Effector memory CD8-positive, alpha-beta T cell (primary cell): ENCODE data around the gene ATG7.

Experiments used
- ATAC-seq: fragments of 150-1000 bp; cut with Tn5 transposase; replicated peaks from 2 replicates; pipeline ENCODE4 v1.10.0; 2021; ENCODE audit warnings: mild to moderate bottlenecking, moderate library complexity
- DNase-seq, 3 experiments: peaks; one replicate each; pipeline ENCODE4 v3.0.0; 2021
- H3K27ac Mint-ChIP-seq, 2 donors: one replicate each; pipeline ENCODE4 v1.8.0; 2022; ENCODE audit warnings: mild to moderate bottlenecking in 2 of 2, mixed read lengths in 2 of 2, moderate library complexity in 2 of 2
- H3K27me3 Mint-ChIP-seq, 2 donors: one replicate each; pipeline ENCODE4 v1.8.0; 2022; ENCODE audit warnings: mixed read lengths in 2 of 2
- H3K36me3 Mint-ChIP-seq: one replicate; pipeline ENCODE4 v1.8.0; 2022; ENCODE audit warnings: mild to moderate bottlenecking, moderate library complexity, mixed read lengths; ENCODE audit not compliant: insufficient read depth
- H3K4me1 Mint-ChIP-seq, 2 donors: one replicate each; pipeline ENCODE4 v1.8.0; 2022; ENCODE audit warnings: low read depth in 2 of 2, mixed read lengths in 2 of 2
- H3K4me3 Mint-ChIP-seq, 2 donors: one replicate each; pipeline ENCODE4 v1.8.0; 2022; ENCODE audit warnings: mild to moderate bottlenecking in 2 of 2, mixed read lengths in 2 of 2, moderate library complexity in 2 of 2
- H3K9me3 Mint-ChIP-seq, 2 donors: one replicate each; pipeline ENCODE4 v1.8.0; 2022; ENCODE audit warnings: mixed read lengths in 2 of 2

Gene ATG7

DNA sequence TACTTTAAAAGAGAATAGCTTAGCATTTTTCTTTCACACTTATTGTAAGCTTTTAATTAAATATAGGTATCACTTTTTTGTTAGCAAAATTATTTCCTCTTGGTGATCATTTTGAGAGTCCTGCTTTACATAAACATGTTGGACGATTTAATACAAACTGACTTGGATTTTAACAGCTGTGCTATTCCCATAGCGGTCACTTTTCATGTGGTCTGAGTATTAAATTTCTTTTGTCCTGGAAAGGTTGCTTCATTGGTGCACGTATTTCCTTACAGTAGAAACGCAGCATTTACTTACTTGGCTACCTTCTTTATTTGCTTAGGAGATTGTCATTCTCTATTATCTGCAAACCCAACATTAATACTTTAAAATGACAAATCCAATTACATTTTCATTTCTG, 109.4 kb downstream of the ATG7 start:
- no peaks in the 10 kb centered on the region for H3K27me3 Mint-ChIP-seq
- H3K36me3 Mint-ChIP-seq: peaks cover 9% of the 10 kb centered on the region
- no peaks in the 10 kb centered on the region for H3K4me1 Mint-ChIP-seq
- no peak for ATAC-seq
- no peak overlapping the region for H3K4me3 Mint-ChIP-seq
- no peaks in the 10 kb centered on the region for H3K9me3 Mint-ChIP-seq
- DNase-seq: no peak
- no peak overlapping the region for H3K27ac Mint-ChIP-seq

DNA sequence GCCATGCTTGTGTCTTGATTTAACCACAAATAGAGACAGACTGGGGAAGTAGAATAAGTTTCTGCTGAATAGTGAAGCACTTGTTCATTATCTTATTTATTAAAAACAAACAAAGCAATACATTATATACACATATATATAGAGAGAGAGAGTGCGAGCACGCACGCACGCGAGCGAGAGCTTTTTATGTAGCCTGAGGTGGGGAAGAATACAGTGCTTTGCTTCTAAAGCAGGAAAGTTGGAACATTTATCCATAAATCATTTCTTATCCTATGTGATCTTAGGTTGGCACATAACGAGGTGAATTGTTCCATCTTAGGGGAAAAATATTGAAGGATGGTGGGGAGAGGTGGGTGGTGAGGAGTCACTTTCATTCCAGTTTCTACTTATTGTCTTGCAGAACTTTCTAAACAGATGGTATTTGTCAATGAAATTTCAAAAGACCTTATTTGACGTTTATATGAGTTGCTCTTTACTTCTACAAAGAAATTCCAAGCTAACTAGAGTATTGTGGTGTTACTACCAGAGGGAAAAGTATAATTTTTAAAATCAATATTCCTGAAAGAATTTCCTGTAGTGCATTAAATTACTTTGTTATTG, 110.0 kb downstream of the ATG7 start:
- Mint-ChIP-seq H3K36me3 (peaks cover 9% of the 10 kb centered on the region), H3K27ac (no peak overlapping the region), H3K4me3 (no peak overlapping the region), H3K27me3 (no peaks in the 10 kb centered on the region), H3K9me3 (no peaks in the 10 kb centered on the region), H3K4me1 (no peaks in the 10 kb centered on the region)
- ATAC-seq (no peak), DNase-seq (no peak)

DNA sequence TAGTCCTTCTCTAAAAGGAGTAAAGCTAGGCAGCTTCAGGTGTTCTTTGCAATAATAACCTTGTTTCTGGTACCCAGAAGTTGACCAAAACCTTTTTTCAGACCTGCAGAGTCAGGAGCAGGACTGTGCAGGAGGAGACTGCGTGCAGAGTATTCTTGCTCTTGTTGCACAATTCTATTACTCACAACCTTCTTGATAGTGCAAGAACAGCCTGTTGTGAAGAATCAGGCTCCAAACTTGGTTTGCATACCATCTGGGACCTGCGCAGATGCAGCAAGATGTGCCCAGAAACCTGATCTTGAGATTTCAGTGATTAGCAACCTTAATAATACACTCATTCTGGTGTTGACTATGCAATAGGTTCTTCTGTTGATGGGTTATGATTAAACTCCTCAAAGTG, 111.9 kb downstream of the ATG7 start:
- no peak for DNase-seq
- Mint-ChIP-seq H3K27ac (no peak overlapping the region), H3K4me3 (no peak overlapping the region), H3K9me3 (no peaks in the 10 kb centered on the region), H3K4me1 (no peaks in the 10 kb centered on the region), H3K36me3 (peaks cover 10% of the 10 kb centered on the region), H3K27me3 (no peaks in the 10 kb centered on the region)
- no peak for ATAC-seq

DNA sequence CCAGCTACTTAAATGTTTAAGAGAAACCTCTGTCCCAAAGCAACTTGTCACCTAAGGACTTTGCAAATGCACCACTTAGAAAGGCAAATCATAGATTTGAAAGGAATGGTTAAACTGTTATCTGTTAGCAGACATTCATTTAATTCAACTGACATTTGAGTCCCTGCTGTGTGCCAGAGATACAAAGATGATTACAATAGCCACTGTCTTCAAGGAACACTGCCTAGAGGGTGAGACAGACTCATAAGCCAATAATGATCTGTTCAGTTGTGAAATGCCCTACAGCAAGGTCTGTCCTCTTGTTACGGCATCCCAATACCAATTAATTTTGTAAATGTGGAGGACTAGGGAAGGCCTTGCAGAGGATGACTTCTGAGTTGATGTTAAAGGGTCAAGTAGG, 113.1 kb downstream of the ATG7 start:
- no peak for DNase-seq
- Mint-ChIP-seq H3K9me3 (no peaks in the 10 kb centered on the region), H3K36me3 (peaks cover 10% of the 10 kb centered on the region), H3K4me3 (no peak overlapping the region), H3K4me1 (peaks cover 0 to 2% of the 10 kb centered on the region in 2 donors), H3K27me3 (no peaks in the 10 kb centered on the region), H3K27ac (no peak overlapping the region)
- ATAC-seq: no peak

DNA sequence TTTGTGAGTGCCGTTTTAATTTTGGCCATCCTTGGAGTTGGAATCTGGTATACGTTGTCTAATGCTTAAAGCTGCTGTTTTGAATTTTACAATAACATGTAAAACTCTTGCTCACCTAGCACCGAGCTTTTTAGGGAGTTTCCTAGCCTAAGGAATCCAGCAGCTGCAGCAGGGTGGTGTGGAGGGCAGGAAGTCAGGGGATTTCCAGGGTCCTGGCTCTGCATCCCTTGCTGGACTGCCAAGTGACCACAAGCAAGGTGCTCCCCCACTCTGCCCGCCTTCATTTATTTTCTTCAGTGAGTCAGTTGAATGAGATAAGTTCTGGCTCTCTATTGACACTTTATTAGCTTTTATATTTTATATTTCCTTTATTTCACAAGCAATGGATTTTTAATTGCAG, 113.7 kb downstream of the ATG7 start:
- Mint-ChIP-seq H3K9me3 (no peaks in the 10 kb centered on the region), H3K4me1 (peaks cover 3 to 7% of the 10 kb centered on the region in 2 donors), H3K36me3 (peaks cover 7% of the 10 kb centered on the region), H3K27ac (no peak overlapping the region), H3K27me3 (no peaks in the 10 kb centered on the region), H3K4me3 (no peak overlapping the region)
- ATAC-seq: no peak
- DNase-seq: no peak

DNA sequence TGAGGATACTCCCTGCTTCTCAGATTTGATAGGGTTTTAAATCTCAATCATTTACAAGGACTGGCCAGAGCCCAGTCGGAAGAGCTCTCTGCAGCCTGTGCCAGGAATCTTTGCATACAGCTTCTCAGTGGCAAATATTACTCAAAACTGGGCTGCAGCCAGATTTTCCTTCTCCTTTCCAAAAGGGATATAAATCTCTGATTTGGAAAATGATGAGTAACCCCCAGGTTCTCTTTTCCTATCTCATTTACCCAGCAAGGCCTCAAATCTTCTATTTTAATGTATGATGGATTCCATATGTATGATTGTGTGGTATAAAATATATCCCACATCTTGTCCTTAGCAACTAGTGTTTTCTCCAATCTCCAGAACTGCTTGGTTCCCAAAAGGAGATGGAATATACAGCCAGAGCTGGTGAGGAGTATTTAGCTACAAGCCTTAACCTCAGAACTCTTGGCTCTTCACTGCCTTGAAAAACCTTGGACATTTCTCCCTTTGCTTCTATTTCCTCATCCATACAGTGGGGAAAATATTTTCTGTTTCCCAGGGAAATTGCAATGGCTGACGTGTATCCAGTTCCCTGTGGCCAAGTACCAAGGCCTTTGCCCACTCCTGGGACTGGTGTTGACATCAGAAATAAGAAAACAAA, 114.4 kb downstream of the ATG7 start:
- H3K4me3 Mint-ChIP-seq: no peak overlapping the region
- peaks cover 8 to 14% of the 10 kb centered on the region in 2 donors for H3K4me1 Mint-ChIP-seq
- DNase-seq (no peak), ATAC-seq (no peak)
- peaks cover 7% of the 10 kb centered on the region for H3K36me3 Mint-ChIP-seq
- no peaks in the 10 kb centered on the region for H3K9me3 Mint-ChIP-seq
- no peaks in the 10 kb centered on the region for H3K27me3 Mint-ChIP-seq
- H3K27ac Mint-ChIP-seq: no peak overlapping the region

DNA sequence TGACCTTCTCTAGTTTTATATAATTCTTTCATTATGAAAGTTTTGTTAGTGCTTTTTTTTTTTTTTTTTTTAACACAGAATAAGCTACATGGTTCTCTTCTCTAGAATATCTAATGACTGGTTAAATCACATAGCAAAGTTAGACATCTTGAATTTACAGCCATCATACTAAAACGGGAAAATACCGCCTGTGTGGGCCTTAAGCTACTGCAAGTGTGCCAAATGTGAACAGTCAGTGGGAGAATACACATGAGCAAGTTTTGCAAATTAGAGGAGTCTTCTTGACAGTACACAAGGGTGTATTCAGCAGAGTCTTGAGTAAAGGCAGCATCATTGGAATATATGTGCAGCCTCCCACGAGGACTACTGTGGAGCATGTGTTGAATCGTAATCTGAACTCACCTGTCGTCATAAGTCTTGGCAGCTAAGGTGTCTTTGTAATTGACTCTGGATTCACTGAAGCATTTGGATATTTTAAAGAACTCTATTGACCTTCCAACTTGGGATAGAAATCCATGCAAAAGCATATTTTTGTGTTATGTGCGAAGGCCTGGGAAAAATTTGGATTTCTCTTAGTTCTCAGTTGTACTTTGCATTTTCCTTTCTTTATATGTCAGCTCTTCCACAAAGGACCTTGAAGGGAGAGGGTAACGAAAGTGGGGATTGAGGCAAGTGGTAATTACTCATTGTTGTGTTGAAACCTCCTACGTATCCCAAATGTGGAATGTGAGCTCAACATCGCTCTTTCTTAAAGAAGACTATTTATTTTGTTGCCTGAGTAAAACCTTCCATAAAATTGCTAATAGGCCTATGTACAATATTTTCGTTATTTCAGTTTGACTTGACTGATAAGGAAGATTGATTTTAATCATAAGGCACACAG, 117.4 kb downstream of the ATG7 start:
- H3K36me3 Mint-ChIP-seq: peaks cover 4% of the 10 kb centered on the region
- DNase-seq: no peak

DNA sequence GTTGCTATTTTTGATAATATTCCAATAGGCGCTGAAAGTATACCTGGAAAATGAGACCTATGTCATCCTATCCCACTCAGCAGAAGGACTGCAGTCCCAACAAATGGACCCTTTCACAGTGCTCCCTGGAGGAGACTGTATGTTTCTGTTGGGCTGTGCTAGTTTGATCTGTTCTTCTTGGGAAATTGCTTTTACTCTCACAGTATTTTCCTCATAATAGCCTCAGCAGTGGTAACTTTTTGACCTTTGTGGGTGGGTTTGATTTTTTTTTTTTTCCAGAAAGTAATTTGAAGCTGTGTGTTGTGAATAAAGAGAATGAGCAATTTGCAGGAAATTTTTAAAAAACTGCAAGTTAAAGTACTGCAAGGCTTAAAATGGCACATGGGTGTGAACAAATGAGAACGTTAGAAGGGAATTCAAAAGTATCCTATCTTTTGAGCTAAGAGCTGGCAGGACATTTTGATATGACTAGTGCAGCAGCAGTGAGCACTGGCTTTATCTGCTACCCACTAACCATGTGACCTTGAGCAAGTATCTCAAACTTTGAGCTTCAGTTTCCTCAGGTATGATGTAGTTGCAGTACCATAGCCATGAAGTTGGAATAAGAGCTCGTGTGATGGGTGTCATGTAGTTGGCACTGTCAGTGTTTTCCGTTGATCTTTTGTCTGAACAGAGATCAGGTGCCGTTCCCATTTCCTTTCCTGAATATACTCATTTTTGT, 118.4 kb downstream of the ATG7 start:
- DNase-seq (no peak), ATAC-seq (no peak)
- no peak overlapping the region for H3K4me3 Mint-ChIP-seq
- H3K36me3 Mint-ChIP-seq: peaks cover 4% of the 10 kb centered on the region
- no peaks in the 10 kb centered on the region for H3K9me3 Mint-ChIP-seq
- H3K27me3 Mint-ChIP-seq: no peaks in the 10 kb centered on the region
- peak overlapping the region in 1 of 2 donors; percentile 84 for H3K27ac Mint-ChIP-seq
- peaks cover 12 to 31% of the 10 kb centered on the region in 2 donors for H3K4me1 Mint-ChIP-seq

More for the DNA sequence above, 117.4 kb downstream of the ATG7 start:
- no peaks in the 10 kb centered on the region for H3K9me3 Mint-ChIP-seq
- no peak overlapping the region for H3K27ac Mint-ChIP-seq
- no peak for ATAC-seq
- peaks cover 12 to 31% of the 10 kb centered on the region in 2 donors for H3K4me1 Mint-ChIP-seq
- no peak overlapping the region for H3K4me3 Mint-ChIP-seq
- H3K27me3 Mint-ChIP-seq: no peaks in the 10 kb centered on the region

DNA sequence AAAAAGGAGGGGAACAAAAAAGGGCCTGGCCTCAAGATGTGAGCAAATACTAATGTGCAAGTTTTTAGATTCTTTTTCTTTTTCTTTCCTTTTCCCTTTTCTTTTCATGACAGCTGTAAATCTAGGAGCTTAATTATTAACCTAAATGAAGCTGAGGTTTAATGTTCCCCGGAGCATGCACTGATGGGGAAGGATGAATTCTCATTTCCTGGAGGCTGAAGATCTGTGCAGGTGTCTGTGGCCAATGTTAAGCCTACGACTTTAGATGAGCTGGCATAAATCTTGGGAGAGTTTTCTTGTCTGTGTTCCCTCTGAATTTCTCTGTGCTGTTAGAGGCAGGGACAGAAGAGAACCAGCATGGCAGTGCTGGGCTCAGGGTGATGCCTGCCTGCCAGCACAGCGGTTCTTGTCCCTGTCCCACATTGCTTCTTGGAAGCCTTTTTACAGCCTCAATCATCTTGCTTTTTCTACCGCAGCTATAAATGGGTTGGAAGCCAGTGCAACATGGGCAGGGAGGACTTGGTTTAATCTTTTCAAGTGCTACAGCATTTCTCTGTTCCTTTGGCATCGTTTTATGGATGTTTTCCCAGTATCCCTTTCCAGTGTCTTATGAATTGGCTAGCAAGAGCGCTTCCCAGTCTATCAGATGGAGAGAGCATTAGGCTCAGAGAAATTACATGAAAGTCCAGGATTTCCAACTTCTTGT, 119.1 kb downstream of the ATG7 start:
- ATAC-seq (no peak), DNase-seq (no peak)
- peaks cover 4% of the 10 kb centered on the region for H3K36me3 Mint-ChIP-seq
- H3K27ac Mint-ChIP-seq: peak overlapping the region in 1 of 2 donors; percentile 84
- H3K4me1 Mint-ChIP-seq: peaks cover 12 to 31% of the 10 kb centered on the region in 2 donors
- no peaks in the 10 kb centered on the region for H3K27me3 Mint-ChIP-seq
- H3K9me3 Mint-ChIP-seq: no peaks in the 10 kb centered on the region
- no peak overlapping the region for H3K4me3 Mint-ChIP-seq

DNA sequence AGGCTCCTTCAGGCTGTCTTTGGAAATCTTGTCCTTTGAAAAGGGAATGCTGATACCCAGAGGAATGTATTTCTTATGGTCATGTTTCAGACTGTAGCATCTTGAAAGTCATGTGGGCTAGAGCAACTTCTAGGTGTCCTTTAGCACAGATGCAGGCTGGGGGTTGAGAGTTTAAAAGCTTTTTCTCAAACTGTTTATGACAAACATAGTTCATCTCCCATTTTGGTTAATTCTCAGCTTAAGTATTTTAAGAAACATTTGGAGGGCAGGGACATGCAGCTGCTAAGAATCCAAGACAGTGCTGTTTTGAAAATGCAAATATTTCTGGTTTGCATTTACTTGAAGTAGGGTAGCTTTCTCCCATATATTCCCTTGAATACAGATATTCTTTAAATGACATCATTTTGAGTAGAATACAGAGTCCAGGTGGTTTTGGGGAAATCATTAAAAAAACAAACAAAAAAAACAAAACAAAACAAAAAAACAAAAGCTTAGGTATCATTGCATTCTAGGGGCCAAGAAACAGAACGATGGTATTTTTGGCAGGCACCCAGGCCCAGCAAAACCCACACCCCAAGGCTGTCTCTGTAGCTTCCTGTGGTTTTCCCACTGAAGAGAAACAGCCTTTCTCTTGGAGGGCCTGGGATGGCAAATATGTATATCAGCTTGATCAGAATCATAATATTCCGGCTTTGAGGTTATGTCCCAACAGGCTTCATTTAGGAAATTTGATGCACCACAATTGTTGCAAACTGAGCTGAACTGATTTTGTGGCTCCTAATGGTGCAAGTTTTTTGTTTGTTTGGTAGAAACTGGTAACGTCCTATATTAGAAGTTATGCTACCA, 120.0 kb downstream of the ATG7 start:
- ATAC-seq (no peak), DNase-seq (no peak)
- Mint-ChIP-seq H3K9me3 (no peaks in the 10 kb centered on the region), H3K36me3 (peaks cover 8% of the 10 kb centered on the region), H3K4me3 (no peak overlapping the region), H3K27ac (peak overlapping the region in 1 of 2 donors; percentile 84), H3K4me1 (peaks cover 12 to 31% of the 10 kb centered on the region in 2 donors), H3K27me3 (no peaks in the 10 kb centered on the region)

DNA sequence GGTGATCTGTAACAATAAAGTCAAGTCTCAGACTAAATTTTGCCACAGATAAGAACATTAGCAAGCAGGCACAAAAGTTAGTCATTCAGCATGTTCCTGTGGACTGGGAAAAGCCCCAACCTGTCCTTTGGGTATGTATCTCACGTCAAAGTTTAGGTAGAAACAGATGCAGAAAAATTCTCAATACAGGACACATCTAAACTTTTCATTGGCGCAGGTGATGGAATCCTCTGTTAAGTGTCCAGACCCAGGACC, 120.6 kb downstream of the ATG7 start:
- Mint-ChIP-seq H3K36me3 (peaks cover 8% of the 10 kb centered on the region), H3K27me3 (no peaks in the 10 kb centered on the region), H3K4me3 (no peak overlapping the region), H3K27ac (no peak overlapping the region), H3K9me3 (no peaks in the 10 kb centered on the region), H3K4me1 (peaks cover 12 to 31% of the 10 kb centered on the region in 2 donors)
- ATAC-seq (no peak), DNase-seq (no peak)

DNA sequence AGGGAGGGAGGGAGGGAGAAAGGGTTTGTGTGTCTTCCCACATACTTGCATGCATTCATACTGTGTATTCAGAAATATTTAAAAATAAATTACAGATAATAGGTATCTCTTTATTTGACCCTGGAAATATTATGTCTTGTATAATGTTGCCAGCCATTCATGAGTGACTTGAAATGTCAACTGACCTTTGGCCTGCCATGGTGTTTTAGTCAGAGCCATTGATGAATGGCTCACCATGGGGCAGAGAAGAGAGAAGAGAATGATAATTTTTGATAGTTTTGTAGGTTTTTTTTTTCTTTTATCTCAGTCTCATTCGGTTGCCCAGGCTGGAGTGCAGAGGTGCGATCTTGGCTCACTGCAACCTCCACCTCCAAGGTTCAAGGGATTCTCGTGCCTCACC, 121.2 kb downstream of the ATG7 start:
- no peaks in the 10 kb centered on the region for H3K27me3 Mint-ChIP-seq
- no peak for DNase-seq
- ATAC-seq: no peak
- H3K9me3 Mint-ChIP-seq: no peaks in the 10 kb centered on the region
- H3K4me1 Mint-ChIP-seq: peaks cover 12 to 31% of the 10 kb centered on the region in 2 donors
- no peak overlapping the region for H3K27ac Mint-ChIP-seq
- H3K4me3 Mint-ChIP-seq: no peak overlapping the region
- H3K36me3 Mint-ChIP-seq: peaks cover 6% of the 10 kb centered on the region
